ENCODE measurements around the gene MTREX.
"Not testable (repeated sequence)": the region's sequence is repeated elsewhere in the genome, so short reads cannot be mapped to it uniquely, and the experiment has no call there.

MTREX gene

DNA sequence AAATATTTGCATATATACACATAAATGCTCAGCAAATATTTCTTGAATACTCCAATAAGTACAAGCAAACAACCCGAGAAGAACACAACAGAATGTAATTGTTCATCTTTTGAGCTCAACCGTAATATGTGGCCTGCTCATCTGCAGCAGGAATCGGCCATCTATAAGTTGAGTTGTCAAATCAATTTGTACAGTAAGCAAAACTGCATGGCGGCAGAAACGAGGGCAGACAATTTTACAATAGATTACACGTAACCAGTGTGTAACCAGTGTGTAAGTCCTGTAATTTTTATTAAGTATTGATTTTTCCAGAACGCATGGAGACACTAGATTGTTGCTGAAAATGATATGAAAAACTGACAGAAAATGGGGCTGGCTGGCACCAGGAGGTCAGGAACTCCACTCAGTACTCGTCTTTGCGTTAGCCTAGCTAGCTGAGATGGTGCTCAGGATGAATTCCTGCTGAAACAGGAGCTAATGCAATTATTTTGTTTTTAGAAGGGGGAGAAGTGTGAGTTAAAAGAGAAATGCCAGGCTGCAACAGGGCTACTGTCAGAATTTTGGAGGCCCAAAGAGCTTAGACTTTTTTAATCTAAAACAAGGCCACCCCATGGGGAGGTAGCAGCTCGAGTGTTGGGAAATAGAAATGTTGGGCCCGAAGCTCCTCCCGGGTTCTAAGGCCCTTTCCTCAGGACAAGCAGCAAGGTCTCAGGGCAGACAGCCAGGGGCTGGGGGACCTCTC lies 977 bp upstream of the MTREX start:
- in situ Hi-C loops (cut with MboI; ENCODE audit: low pct_unique_long_range_greater_than_20kb, low sequenced_read_pairs, unreplicated experiment) = no loop called here
- no peak for DNase-seq (ENCODE audit: low spot score)
- TF ChIP-seq, protein P1, sequence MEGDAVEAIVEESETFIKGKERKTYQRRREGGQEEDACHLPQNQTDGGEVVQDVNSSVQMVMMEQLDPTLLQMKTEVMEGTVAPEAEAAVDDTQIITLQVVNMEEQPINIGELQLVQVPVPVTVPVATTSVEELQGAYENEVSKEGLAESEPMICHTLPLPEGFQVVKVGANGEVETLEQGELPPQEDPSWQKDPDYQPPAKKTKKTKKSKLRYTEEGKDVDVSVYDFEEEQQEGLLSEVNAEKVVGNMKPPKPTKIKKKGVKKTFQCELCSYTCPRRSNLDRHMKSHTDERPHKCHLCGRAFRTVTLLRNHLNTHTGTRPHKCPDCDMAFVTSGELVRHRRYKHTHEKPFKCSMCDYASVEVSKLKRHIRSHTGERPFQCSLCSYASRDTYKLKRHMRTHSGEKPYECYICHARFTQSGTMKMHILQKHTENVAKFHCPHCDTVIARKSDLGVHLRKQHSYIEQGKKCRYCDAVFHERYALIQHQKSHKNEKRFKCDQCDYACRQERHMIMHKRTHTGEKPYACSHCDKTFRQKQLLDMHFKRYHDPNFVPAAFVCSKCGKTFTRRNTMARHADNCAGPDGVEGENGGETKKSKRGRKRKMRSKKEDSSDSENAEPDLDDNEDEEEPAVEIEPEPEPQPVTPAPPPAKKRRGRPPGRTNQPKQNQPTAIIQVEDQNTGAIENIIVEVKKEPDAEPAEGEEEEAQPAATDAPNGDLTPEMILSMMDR (IDR thresholded peaks at IDR 0.05; ENCODE audit: extremely low read depth, insufficient read depth, missing control alignments) = no peak

DNA sequence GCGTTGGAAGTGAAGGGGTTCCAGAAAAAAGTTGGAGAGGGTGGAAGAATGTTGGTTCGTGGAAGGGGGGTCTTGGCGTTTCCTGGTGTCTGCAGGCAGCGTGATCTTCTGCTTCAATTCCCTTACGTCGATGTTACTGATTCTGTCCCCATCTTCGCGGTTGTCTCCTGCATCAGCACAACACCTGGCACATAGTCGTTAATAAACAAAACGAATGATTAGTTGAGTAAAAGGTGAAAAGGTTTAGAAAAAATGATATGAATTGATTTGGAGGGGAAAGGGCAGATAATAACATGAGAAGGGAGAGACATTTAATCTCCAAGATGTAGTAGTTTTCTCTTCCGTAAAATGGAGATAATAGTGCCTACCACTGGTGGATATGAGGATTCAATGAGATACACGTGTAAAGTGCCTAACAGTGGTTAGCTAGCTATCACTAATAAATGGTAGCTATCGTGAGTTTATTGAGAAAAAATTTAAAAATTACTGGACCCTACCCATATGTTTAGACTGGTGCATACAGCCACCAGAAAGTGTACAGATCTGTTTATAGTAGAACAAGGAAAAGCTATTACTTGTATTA lies 556 bp downstream of the MTREX start:
- DNase-seq (ENCODE audit: low spot score) = peak; percentile 42
- TF ChIP-seq, protein P1 (IDR thresholded peaks at IDR 0.05; ENCODE audit: extremely low read depth, insufficient read depth, missing control alignments) = no peak

GRCh38 chr5:55313870-55314617 lies 6.3 kb downstream of the MTREX start:
- TF ChIP-seq, protein P1 (IDR thresholded peaks at IDR 0.05; ENCODE audit: extremely low read depth, insufficient read depth, missing control alignments) = no peak
- no peak for DNase-seq (ENCODE audit: low spot score)
- in situ Hi-C loops (cut with MboI; ENCODE audit: low pct_unique_long_range_greater_than_20kb, low sequenced_read_pairs, unreplicated experiment) = no loop called here

More for the DNA sequence above, 556 bp downstream of the MTREX start:
- in situ Hi-C loops (cut with MboI; ENCODE audit: low pct_unique_long_range_greater_than_20kb, low sequenced_read_pairs, unreplicated experiment) = no loop called here

GRCh38 chr5:55316289-55316688 lies 8.5 kb downstream of the MTREX start:
- in situ Hi-C loops (cut with MboI; ENCODE audit: low pct_unique_long_range_greater_than_20kb, low sequenced_read_pairs, unreplicated experiment) = no loop called here
- DNase-seq (ENCODE audit: low spot score) = no peak
- TF ChIP-seq, protein P1 (IDR thresholded peaks at IDR 0.05; ENCODE audit: extremely low read depth, insufficient read depth, missing control alignments) = no peak

- no peak for DNase-seq (ENCODE audit: low spot score)
- TF ChIP-seq, protein P1 (IDR thresholded peaks at IDR 0.05; ENCODE audit: extremely low read depth, insufficient read depth, missing control alignments) = no peak
- in situ Hi-C loops (cut with MboI; ENCODE audit: low pct_unique_long_range_greater_than_20kb, low sequenced_read_pairs, unreplicated experiment) = no loop called here
These were observed 9.0 kb downstream of the MTREX start for GRCh38 chr5:55316837-55317236.

- DNase-seq (ENCODE audit: low spot score); in situ Hi-C loops (cut with MboI; ENCODE audit: low pct_unique_long_range_greater_than_20kb, low sequenced_read_pairs, unreplicated experiment): not testable (repeated sequence)
These were observed 10.4 kb downstream of the MTREX start for GRCh38 chr5:55318237-55318636.

DNA sequence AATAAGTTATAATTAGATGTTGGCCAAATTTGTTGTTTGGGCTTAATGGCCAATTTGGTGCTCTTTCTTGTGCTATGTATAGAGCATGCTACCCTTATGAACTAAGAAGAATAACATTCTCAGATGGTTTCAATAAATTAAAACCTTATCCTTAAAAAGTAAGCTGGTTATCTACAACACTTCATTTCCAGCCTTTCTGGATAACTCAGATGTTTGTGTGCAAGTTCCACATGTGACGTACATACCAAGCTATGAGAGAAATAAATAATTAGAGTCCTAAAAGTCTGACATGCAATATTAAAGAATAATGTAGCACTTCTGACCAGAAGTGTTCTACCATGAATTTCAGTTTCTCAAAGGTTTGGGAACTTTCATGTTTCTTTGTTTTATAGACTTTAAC lies 11.7 kb downstream of the MTREX start:
- TF ChIP-seq, protein P1 (IDR thresholded peaks at IDR 0.05; ENCODE audit: extremely low read depth, insufficient read depth, missing control alignments) = no peak
- in situ Hi-C loops (cut with MboI; ENCODE audit: low pct_unique_long_range_greater_than_20kb, low sequenced_read_pairs, unreplicated experiment) = no loop called here
- no peak for DNase-seq (ENCODE audit: low spot score)

All from GM13977 (cell line).